NCI-H524 (cell line): ENCODE results near the gene DENR.
"Not testable (repeated sequence)": the region's sequence is repeated elsewhere in the genome, so short reads cannot be mapped to it uniquely, and the experiment has no call there.

ENCODE experiments used
- DNase-seq, 2 experiments: peaks; one replicate each; lab custom pipeline; 2025; lab: John Stamatoyannopoulos, UW

The DENR gene

GRCh38 chr12:122752464-122753318 lies at the start of gene DENR:
Gene DENR (plus strand): TSS chr12:122752824. CDS start chr12:122753702, 878 bp downstream.
- peak; percentile 94 to 97 for DNase-seq

- not testable (repeated sequence) for DNase-seq
Measured at GRCh38 chr12:122702890-122703611, 49.6 kb upstream of the DENR start, which contains the start of gene HCAR2. Gene HCAR2 (minus strand): TSS chr12:122703357. CDS start chr12:122703283, 74 bp downstream.

- not testable (repeated sequence) for DNase-seq
Measured at GRCh38 chr12:122703841-122704240, 48.8 kb upstream of the DENR start.

- DNase-seq: not testable (repeated sequence)
Measured at GRCh38 chr12:122709287-122709686, 43.3 kb upstream of the DENR start.

GRCh38 chr12:122710341-122710740 lies 42.3 kb upstream of the DENR start:
- DNase-seq: not testable (repeated sequence)

- not testable (repeated sequence) for DNase-seq
Measured at GRCh38 chr12:122711266-122711665, 41.4 kb upstream of the DENR start.

- DNase-seq: not testable (repeated sequence)
Measured at GRCh38 chr12:122713491-122714188, 39.0 kb upstream of the DENR start.

- DNase-seq: not testable (repeated sequence)
Measured at GRCh38 chr12:122715211-122715610, 37.4 kb upstream of the DENR start.

- DNase-seq: not testable (repeated sequence)
Measured at GRCh38 chr12:122716658-122717057, 36.0 kb upstream of the DENR start, which contains the start of gene HCAR3. Gene HCAR3 (minus strand): TSS chr12:122716811. CDS start chr12:122716737, 74 bp downstream.

GRCh38 chr12:122721057-122721545 lies 31.5 kb upstream of the DENR start:
- no peak for DNase-seq

- DNase-seq: no peak
Measured at GRCh38 chr12:122722387-122722786, 30.2 kb upstream of the DENR start.

GRCh38 chr12:122724641-122725243 lies 27.9 kb upstream of the DENR start:
- no peak for DNase-seq

GRCh38 chr12:122725452-122726079 lies 27.1 kb upstream of the DENR start:
- DNase-seq: no peak

GRCh38 chr12:122726080-122726558 lies 26.5 kb upstream of the DENR start:
- DNase-seq: no peak

- peak in 1 of 2 experiments; percentile 43 for DNase-seq
Measured at GRCh38 chr12:122729583-122730214, 22.9 kb upstream of the DENR start.

GRCh38 chr12:122730215-122731014 lies 22.2 kb upstream of the DENR start, which contains the start of gene HCAR1:
Gene HCAR1 (minus strand): TSS chr12:122730844. CDS start chr12:122730339, 505 bp downstream.
- DNase-seq: peak; percentile 20 to 59

- no peak for DNase-seq
Measured at GRCh38 chr12:122732170-122732569, 20.5 kb upstream of the DENR start.

- DNase-seq: no peak
Measured at GRCh38 chr12:122732611-122733010, 20.0 kb upstream of the DENR start.

- no peak for DNase-seq
Measured at GRCh38 chr12:122738571-122738970, 14.1 kb upstream of the DENR start.
